Measurements from ENCODE around the gene ABHD12. TPM values are rescaled to one million over a fixed set of nuclear protein-coding genes. Genes with fewer than 3 reads are reported as not detected.
A peak's percentile ranks its signal among the peaks of the same experiment; 100 is the strongest.

The ABHD12 gene
- total RNA-seq, 2 experiments from 2014 or later: 17.4 to 18.7 TPM

DNA sequence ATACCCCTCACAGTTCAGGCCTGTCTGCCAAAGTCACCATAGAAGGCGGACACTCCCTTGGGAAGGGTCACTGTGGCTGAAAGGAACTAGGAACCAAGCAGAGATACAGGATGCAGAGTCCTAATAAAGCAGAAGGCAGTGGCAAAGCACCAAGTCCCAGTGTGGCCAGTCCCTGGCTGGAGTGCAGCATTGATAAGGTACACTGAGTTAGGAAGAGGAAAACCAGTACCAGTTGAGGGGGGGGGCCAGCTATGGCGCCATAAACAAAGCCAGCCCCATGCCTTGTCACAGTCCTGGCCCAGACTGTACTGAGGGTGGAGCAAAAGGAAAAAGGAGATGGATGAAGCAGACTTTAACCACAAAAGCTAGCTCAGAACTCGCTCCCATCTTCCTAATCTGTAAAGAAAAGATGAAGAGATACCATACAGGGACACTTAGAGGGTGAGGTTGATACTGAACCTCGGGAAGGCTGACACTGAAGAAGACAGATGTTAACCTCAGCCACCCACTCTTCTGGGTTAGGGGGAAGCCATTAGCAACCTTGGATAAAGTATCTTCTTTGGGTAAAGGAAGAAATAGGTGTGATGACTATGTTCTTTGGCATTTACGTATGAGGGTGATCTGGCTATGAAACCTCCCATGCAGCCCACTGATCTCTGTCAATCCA is 7.8 kb downstream of the ABHD12 start:
- ATAC-seq: peak; percentile 12
- H3K9me3 Mint-ChIP-seq (ENCODE audit: low read depth): no peaks in the 10 kb centered on the region
- no peaks in the 10 kb centered on the region for H3K27me3 Mint-ChIP-seq
- H3K4me1 Mint-ChIP-seq: peaks cover 12% of the 10 kb centered on the region
- peaks cover 8% of the 10 kb centered on the region for H3K36me3 Mint-ChIP-seq (ENCODE audit: low read depth)
- no peak overlapping the region for H3K4me3 Mint-ChIP-seq
- no peak for DNase-seq
- POLR2A ChIA-PET: no interaction called here
- CTCF ChIA-PET: no interaction called here
- no peak overlapping the region for H3K27ac Mint-ChIP-seq
- intact Hi-C loops (cut with DNase I, micrococcal nuclease): no loop called here

DNA sequence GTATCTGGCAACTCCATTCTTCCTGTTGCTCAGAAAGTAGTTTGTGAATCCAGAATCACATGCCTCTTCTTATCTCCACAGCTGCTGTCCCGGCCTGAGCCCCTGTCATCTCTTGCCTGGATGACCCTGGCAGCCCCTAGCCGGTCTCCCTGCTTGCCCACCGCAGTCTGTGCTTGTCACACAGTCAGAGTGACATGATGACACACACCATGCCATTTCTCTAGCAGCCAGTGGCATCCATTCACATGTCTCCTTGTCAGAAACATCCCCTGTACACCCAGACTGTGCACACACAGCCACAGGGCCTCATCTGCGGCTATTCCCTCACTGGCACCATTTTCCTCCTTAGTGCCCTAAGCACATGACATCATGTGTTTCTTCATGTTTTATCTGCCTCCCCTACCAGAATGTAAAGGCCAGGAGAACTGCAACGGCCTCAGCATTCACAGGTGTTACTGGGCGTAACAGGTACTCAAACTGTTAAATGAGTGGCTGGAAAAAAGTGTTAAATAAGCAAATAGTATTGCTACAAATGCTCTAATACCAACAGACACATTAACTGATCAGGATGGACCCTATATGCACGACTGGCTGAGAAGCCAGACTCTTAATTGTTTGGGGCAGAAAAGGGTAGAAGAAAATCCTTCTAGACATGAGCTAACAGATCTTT is 9.6 kb downstream of the ABHD12 start:
- Mint-ChIP-seq H3K36me3 (ENCODE audit: low read depth) (peaks cover 7% of the 10 kb centered on the region), H3K27ac (no peak overlapping the region), H3K9me3 (ENCODE audit: low read depth) (no peaks in the 10 kb centered on the region), H3K4me1 (peaks cover 10% of the 10 kb centered on the region), H3K4me3 (no peak overlapping the region), H3K27me3 (no peaks in the 10 kb centered on the region)
- intact Hi-C loops (cut with DNase I, micrococcal nuclease): no loop called here
- CTCF ChIA-PET: no interaction called here
- POLR2A ChIA-PET: interaction anchor here (0.6 kb wide), 1 partner anchor 71 kb away, joined by 3 read pairs; no protein-coding TSS in a partner anchor
- ATAC-seq: no peak
- no peak for DNase-seq

DNA sequence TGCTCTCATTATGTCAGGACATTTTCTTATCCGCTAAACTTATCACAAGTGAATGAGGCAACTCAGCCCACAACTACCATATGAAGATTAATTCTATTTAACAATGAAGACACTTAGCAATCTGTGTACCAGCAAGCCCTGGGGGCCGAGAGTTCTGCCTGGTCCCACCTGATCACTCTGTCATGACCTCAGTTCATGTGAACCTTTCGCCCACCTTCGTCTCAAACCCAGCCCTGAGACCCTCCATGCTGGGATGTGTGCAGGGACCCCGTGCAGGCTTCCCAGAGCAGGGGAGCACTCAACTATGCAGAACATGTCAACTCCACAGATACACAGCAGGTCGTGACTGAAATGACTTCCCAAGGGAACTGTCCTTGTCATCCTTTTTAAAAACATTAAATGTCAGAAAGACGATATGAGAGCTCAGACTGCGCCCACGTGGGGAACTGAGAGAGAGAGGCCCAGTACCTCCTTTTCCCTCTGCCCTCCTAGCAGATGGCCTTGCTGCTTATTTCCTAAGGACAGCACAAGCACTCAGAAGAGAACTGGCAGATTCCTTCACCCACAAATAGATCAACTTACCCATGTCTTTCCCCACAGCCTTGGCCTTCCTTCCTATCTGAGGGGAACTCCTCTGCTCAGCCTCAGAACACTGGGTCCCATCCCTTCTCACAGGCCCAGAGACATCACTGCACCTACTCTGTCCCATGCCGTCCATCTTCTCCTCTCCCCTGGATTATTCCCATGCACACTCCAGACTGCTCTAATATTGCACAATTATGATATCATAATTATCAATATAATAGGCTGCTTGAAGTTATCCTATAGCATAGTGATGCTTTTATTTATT is 11.5 kb downstream of the ABHD12 start:
- Mint-ChIP-seq H3K4me3 (no peak overlapping the region), H3K9me3 (ENCODE audit: low read depth) (no peaks in the 10 kb centered on the region), H3K4me1 (peaks cover 13% of the 10 kb centered on the region), H3K36me3 (ENCODE audit: low read depth) (peaks cover 12% of the 10 kb centered on the region), H3K27ac (no peak overlapping the region), H3K27me3 (no peaks in the 10 kb centered on the region)
- DNase-seq: no peak
- ChIA-PET CTCF (no interaction called here), POLR2A (no interaction called here)
- intact Hi-C loops (cut with DNase I, micrococcal nuclease): no loop called here
- ATAC-seq: no peak

DNA sequence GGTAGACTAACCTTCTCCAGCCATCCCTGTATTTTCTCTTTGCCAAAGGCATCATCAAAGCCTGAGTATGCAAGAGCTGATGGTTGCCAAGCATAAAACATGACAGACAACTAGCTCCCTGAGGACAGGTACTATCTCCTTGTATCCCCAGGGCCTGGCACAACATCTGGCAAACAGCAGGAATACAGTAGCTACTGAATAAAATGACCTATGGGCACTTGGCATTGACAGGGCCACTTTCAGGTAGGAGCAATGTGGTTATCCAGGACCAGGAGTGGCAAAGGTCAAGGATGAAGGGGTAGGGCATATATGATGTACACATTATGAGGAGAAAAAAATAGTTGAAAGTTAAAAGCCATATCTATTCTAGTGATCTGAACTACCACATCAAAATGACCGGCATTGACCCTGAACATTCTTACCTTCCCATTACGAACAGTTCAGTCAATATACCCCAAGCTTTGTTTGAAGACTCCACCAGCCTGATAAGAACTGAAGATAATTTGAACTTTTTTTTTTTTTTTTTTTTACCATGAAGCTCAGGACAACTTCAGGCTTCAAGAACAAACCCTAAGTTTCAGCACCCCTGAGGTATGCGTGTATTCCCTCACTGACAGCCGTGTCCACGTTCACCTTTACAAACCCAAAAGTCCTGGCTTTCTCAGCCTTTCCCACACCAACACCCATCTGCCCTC is 12.3 kb downstream of the ABHD12 start:
- ChIA-PET CTCF (interaction anchor here (0.6 kb wide), 1 partner anchor 176 kb away, joined by 3 read pairs; no protein-coding TSS in a partner anchor), POLR2A (interaction anchor here (0.7 kb wide), 1 partner anchor 22 kb away, joined by 4 read pairs; no protein-coding TSS in a partner anchor)
- DNase-seq: no peak
- ATAC-seq: no peak
- Mint-ChIP-seq H3K9me3 (ENCODE audit: low read depth) (no peaks in the 10 kb centered on the region), H3K36me3 (ENCODE audit: low read depth) (peaks cover 15% of the 10 kb centered on the region), H3K27me3 (no peaks in the 10 kb centered on the region), H3K27ac (no peak overlapping the region), H3K4me1 (peaks cover 14% of the 10 kb centered on the region), H3K4me3 (no peak overlapping the region)
- intact Hi-C loops (cut with DNase I, micrococcal nuclease): no loop called here

DNA sequence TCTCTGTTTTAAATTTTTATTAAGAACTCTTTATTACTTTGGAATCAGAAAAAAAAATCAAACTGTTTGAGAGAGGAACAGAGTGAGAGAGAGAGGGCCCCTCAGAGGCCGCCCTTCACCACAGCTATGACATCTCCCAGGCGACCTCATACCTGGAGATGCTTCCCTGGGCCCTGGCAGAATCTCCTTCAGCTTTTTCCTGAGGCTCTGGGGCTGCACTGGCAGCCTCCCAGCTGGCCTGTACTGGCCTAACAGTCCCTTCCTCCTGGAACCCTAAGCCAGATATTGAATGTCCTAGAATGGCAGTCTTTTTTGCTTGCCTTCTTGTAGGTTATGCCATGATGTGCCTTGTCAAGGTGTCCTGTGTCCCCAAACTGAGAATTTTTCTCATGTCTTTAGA is 13.7 kb downstream of the ABHD12 start:
- H3K4me3 Mint-ChIP-seq: no peak overlapping the region
- CTCF ChIA-PET: no interaction called here
- H3K27me3 Mint-ChIP-seq: no peaks in the 10 kb centered on the region
- H3K9me3 Mint-ChIP-seq (ENCODE audit: low read depth): no peaks in the 10 kb centered on the region
- POLR2A ChIA-PET: no interaction called here
- ATAC-seq: no peak
- peaks cover 16% of the 10 kb centered on the region for H3K4me1 Mint-ChIP-seq
- H3K36me3 Mint-ChIP-seq (ENCODE audit: low read depth): peaks cover 10% of the 10 kb centered on the region
- intact Hi-C loops (cut with DNase I, micrococcal nuclease): no loop called here
- H3K27ac Mint-ChIP-seq: no peak overlapping the region
- no peak for DNase-seq

DNA sequence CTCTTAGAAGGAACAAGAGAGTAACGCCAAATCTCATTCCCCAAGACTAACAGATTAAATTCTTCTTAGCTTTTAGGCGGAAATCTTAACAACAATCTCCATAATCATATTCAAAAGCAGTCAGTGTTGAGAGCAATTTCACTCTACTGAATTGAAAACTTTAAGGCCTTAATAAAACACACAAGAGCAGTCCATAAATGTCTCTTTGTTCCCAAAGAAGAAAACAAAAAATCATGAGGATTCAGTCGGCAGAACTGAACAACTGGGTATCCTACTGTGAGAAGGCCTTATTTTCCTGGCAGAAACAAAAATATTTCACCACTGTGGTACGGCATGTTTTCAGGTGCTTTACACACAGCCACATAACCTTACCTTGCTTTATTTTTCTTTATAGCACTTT is 14.4 kb downstream of the ABHD12 start:
- H3K36me3 Mint-ChIP-seq (ENCODE audit: low read depth): peaks cover 9% of the 10 kb centered on the region
- no peak overlapping the region for H3K4me3 Mint-ChIP-seq
- ATAC-seq (no peak), DNase-seq (no peak)
- peaks cover 20% of the 10 kb centered on the region for H3K4me1 Mint-ChIP-seq
- intact Hi-C loops (cut with DNase I, micrococcal nuclease): no loop called here
- ChIA-PET CTCF (no interaction called here), POLR2A (no interaction called here)
- H3K27ac Mint-ChIP-seq: no peak overlapping the region
- H3K9me3 Mint-ChIP-seq (ENCODE audit: low read depth): no peaks in the 10 kb centered on the region
- no peaks in the 10 kb centered on the region for H3K27me3 Mint-ChIP-seq

DNA sequence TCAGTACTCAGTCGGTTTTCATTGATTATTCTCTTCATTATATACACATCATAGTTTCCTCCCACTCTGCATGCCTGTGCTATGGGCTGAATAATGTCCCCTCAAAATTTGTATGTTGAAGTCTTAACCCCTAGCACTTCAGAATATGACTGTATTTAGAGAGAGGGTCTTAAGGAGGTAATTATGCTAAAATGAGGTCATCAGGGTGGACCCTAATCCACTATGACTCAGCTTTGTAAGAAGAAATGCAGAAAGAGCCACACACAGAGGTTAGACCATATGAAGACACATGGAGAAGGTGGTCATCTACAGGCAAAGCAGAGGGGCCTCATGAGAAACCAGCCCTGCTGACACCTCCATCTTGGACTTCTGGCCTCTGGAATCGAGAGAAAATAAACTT is 15.8 kb downstream of the ABHD12 start:
- ATAC-seq (no peak), DNase-seq (no peak)
- Mint-ChIP-seq H3K27me3 (no peaks in the 10 kb centered on the region), H3K4me3 (no peak overlapping the region), H3K9me3 (ENCODE audit: low read depth) (no peaks in the 10 kb centered on the region), H3K27ac (no peak overlapping the region), H3K36me3 (ENCODE audit: low read depth) (peaks cover 8% of the 10 kb centered on the region), H3K4me1 (peaks cover 20% of the 10 kb centered on the region)
- ChIA-PET CTCF (no interaction called here), POLR2A (no interaction called here)
- intact Hi-C loops (cut with DNase I, micrococcal nuclease): no loop called here

DNA sequence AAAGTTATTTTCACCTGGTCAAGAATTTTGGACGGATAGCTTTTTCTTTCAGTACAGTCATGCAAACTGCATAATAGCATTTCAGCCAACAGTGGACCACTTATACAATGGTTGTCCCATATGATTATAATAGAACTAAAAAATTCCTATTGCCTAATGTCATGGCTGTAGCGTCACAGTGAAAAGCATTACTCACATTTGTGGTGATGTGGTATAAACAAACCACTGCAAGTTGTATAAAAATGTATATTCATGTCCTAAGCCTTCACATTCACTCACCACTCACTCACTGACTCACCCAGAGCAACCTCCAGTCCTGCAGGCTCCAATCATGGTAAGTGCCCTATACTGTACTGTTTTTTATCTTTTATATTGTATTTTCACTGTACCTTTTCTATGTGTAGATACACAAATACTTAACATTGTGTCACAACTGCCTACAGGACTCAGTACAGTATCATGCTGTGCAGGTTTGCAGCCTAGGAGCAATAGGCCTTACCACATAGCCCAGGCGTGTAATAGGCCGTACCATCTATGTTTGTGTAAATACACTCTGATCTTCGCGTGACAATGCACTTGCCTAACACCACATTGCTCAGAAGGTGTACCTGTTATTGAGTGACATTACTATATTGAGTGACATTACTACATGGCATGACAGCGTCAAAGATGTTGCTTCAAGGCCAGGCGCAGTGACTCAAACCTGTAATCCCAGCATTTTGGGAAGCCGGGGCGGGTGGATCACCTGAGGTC is 17.9 kb downstream of the ABHD12 start:
- Mint-ChIP-seq H3K27ac (no peak overlapping the region), H3K9me3 (ENCODE audit: low read depth) (peaks cover 2% of the 10 kb centered on the region), H3K4me1 (peaks cover 17% of the 10 kb centered on the region), H3K4me3 (no peak overlapping the region), H3K27me3 (no peaks in the 10 kb centered on the region), H3K36me3 (ENCODE audit: low read depth) (peaks cover 13% of the 10 kb centered on the region)
- intact Hi-C loops (cut with DNase I, micrococcal nuclease): no loop called here
- peak; percentile 95 for ATAC-seq
- DNase-seq: peak; percentile 26
- POLR2A ChIA-PET: no interaction called here
- CTCF ChIA-PET: no interaction called here

DNA sequence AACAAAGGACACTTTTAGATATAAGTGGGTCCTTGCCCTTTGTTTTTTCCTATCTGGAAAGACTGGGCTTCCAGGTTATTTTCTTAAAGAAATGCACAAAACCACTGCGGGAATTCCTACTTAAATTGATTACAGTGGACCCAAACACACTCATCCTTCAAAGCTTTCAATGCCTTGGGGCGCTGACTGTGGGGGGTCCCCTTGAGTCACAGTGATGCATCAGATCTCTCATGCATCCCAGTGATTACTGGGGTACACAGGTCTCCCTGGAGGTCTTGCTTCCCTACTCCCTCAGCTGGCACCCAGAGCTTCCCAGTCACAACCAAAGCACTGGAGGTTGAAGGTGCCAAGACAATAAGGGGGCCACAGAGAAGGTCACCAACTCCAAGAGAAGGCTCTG is 20.7 kb downstream of the ABHD12 start:
- DNase-seq (no peak), ATAC-seq (no peak)
- Mint-ChIP-seq H3K4me1 (peaks cover 13% of the 10 kb centered on the region), H3K27me3 (no peaks in the 10 kb centered on the region), H3K4me3 (no peak overlapping the region), H3K9me3 (ENCODE audit: low read depth) (peaks cover 2% of the 10 kb centered on the region), H3K27ac (no peak overlapping the region), H3K36me3 (ENCODE audit: low read depth) (peaks cover 10% of the 10 kb centered on the region)
- ChIA-PET CTCF (interaction anchor here (0.6 kb wide), 1 partner anchor 1302 kb away, joined by 4 read pairs; no protein-coding TSS in a partner anchor), POLR2A (no interaction called here)
- intact Hi-C loops (cut with DNase I, micrococcal nuclease): no loop called here

DNA sequence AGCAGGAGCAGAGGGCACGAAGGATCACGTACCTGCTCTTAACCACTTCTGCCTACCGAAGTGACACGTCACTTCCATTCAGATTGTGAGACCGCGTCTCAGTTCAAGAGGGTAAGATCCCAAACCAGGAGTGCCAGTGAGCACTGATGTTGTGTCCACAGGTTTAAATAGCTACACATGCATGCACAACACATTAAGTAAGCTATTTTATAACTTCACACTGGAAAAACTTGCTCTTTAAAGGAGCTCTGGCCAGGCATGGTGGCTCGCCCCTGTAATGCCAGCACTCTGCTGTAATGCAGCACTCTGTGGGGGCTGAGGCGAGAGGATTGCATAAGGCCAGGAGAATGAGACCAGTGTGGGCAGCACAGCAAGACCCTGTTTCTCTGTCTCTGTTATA is 21.1 kb downstream of the ABHD12 start:
- intact Hi-C loops (cut with DNase I, micrococcal nuclease): no loop called here
- peaks cover 2% of the 10 kb centered on the region for H3K9me3 Mint-ChIP-seq (ENCODE audit: low read depth)
- H3K4me3 Mint-ChIP-seq: no peak overlapping the region
- no peak overlapping the region for H3K27ac Mint-ChIP-seq
- ATAC-seq: no peak
- no peak for DNase-seq
- no peaks in the 10 kb centered on the region for H3K27me3 Mint-ChIP-seq
- ChIA-PET CTCF (interaction anchor here (0.6 kb wide), 1 partner anchor 1301 kb away, joined by 4 read pairs; no protein-coding TSS in a partner anchor), POLR2A (no interaction called here)
- H3K4me1 Mint-ChIP-seq: peaks cover 13% of the 10 kb centered on the region
- H3K36me3 Mint-ChIP-seq (ENCODE audit: low read depth): peaks cover 12% of the 10 kb centered on the region

DNA sequence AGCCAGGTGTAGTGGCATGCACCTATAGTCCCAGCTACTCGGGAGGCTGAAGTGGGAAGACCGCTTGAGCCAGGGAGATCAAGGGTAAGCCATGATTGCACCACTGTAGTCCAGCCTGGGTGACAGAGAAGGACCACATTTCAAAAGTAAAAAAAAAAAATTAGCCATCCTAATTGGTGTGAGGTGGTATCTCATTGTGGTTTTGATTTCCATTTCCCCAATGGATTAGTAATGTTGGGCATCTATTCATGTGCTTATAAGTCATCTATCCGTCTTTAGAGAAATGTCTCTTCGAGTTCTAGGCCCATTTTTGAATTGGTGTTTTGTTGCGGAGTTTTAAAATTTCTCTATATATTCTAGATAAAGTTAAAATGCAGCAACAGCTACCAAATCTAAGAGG is 21.7 kb downstream of the ABHD12 start:
- CTCF ChIA-PET: no interaction called here
- Mint-ChIP-seq H3K36me3 (ENCODE audit: low read depth) (peaks cover 14% of the 10 kb centered on the region), H3K9me3 (ENCODE audit: low read depth) (peaks cover 2% of the 10 kb centered on the region), H3K4me1 (peaks cover 13% of the 10 kb centered on the region), H3K27me3 (no peaks in the 10 kb centered on the region), H3K27ac (no peak overlapping the region), H3K4me3 (no peak overlapping the region)
- DNase-seq (no peak), ATAC-seq (no peak)
- POLR2A ChIA-PET: interaction anchor here (0.5 kb wide), 1 partner anchor 18 kb away, joined by 3 read pairs; no protein-coding TSS in a partner anchor
- intact Hi-C loops (cut with DNase I, micrococcal nuclease): no loop called here
